ENCODE results near the gene IRX5. TPM values are rescaled to one million over a fixed set of nuclear protein-coding genes. Genes with fewer than 3 reads are reported as not detected.
A peak's percentile ranks its signal among the peaks of the same experiment; 100 is the strongest.

Gene IRX5
- total RNA-seq, 1 donor: not detected

DNA sequence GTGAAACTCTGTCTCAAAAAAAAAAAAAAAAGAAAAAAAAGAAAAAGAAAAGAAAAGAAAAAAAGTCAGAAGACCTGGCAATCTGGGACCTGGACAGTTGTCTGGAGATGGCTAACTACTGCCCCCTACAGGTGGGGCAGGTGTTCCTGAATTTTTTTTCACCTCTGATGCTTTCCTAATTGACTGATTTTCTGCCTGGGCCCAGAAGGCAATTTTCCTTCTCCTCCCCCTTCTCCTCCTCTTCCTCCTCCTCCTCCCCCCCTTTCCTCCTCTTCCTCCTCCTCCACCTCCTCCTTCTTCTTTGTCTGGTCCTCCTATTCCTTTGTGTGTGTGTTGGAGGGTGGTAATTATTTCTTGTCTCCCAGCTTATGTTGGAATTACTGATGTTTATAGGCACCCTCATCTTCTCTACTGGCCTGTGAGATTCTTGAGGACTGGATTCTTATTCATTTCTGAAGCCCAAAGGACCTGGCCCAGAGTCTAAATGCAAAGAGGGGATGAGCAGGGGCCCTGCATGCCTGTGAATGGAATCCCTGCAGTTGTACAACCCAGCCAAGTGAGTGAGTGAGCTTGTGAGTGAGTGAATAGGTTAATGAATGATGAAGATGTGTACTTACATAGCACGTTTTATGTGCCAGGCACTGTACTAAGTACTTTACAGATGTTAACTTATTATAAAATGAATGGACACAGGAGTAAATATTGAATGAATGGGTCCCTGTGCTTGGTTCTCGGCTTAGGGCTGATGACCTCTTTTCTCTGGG is 26.9 kb downstream of the IRX5 start:
- peak; percentile 7 for DNase-seq (ENCODE audit: low read depth)
- no peak overlapping the region for H3K4me3 ChIP-seq (ENCODE audit: low read depth, low read length)
- TF ChIP-seq, protein P1, sequence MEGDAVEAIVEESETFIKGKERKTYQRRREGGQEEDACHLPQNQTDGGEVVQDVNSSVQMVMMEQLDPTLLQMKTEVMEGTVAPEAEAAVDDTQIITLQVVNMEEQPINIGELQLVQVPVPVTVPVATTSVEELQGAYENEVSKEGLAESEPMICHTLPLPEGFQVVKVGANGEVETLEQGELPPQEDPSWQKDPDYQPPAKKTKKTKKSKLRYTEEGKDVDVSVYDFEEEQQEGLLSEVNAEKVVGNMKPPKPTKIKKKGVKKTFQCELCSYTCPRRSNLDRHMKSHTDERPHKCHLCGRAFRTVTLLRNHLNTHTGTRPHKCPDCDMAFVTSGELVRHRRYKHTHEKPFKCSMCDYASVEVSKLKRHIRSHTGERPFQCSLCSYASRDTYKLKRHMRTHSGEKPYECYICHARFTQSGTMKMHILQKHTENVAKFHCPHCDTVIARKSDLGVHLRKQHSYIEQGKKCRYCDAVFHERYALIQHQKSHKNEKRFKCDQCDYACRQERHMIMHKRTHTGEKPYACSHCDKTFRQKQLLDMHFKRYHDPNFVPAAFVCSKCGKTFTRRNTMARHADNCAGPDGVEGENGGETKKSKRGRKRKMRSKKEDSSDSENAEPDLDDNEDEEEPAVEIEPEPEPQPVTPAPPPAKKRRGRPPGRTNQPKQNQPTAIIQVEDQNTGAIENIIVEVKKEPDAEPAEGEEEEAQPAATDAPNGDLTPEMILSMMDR (IDR thresholded peaks at IDR 0.05; ENCODE audit: insufficient read depth, low read depth, low read length): peak; percentile 34

DNA sequence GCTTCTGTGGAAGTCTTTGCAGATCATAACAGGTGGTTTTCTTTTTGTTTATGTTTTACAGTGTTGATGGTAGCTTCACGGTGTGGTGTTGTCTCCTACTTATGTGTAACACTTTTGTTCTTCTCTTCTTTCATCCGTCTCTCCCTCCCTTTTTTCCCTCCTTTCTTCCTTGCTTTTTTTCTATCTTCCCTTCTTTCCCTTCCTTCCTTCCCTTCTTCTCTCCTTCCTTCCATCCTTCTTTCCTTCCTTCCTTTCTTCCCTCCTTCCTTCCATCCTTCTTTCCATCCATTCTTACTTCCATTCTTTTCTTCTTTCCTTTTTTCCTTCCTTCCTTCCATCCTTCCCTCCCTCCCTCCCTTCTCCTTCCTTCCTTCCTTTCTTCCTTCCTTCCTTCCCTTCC is 31.4 kb downstream of the IRX5 start:
- DNase-seq (ENCODE audit: low read depth): no peak
- TF ChIP-seq, protein P1 (IDR thresholded peaks at IDR 0.05; ENCODE audit: insufficient read depth, low read depth, low read length): no peak
- H3K4me3 ChIP-seq (ENCODE audit: low read depth, low read length): no peak overlapping the region

DNA sequence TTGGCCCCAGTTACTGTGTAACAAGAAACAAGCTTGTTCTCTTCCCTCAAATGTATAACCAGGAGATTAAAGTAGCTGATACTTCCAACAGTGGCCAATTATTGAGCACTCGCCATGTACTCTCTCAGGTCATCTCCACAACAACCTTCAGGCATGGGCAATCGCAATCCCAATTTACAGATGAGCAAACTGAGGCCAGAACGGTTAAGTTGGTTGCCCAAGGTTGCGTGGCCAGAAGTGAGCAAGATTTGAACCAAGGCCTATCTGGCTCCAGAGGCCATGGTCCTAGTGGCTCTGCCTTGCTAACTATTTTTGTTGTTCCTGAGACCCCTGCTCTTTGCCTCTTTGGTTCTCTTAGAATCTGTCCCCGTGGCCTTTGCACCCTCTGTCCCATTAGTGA is 33.6 kb downstream of the IRX5 start:
- TF ChIP-seq, protein P1 (IDR thresholded peaks at IDR 0.05; ENCODE audit: insufficient read depth, low read depth, low read length): no peak
- DNase-seq (ENCODE audit: low read depth): no peak
- no peak overlapping the region for H3K4me3 ChIP-seq (ENCODE audit: low read depth, low read length)

DNA sequence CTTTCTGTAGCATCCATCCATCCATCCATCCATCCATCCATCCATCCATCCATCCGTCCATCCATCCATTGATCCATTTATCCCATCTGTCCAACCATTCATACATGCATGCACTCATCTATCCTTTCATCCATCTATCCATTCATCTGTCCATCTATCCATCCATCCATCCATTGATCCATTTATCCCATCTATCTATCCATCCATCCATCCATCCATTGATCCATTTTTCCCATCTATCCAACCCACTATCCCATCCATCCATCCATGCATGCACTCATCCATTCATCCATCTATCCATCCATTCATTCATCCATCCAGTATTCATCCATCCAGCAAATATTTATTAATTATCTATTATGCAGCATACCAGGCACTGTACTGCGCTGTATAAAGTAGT is 34.8 kb downstream of the IRX5 start:
- TF ChIP-seq, protein P1 (IDR thresholded peaks at IDR 0.05; ENCODE audit: insufficient read depth, low read depth, low read length): no peak
- no peak overlapping the region for H3K4me3 ChIP-seq (ENCODE audit: low read depth, low read length)
- no peak for DNase-seq (ENCODE audit: low read depth)

DNA sequence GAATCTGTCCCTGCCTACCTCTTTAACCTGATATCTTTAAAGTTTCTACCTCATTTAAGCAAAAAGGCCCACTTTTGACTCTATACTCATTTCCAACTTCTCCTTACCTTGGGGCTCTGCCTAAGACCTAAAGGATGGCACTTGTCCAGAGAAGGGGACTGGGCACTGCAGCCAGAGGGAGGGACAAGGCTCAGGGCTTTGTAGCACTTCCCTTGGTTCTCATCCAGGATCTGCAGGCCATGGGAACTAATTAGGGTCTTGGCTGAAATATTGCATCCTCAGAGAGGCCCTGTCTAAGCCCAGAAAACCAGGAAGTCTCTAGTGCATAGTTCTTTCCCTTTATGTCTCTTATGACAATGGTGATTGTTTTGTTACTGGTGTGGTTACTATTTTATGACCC is 37.3 kb downstream of the IRX5 start:
- DNase-seq (ENCODE audit: low read depth): no peak
- H3K4me3 ChIP-seq (ENCODE audit: low read depth, low read length): no peak overlapping the region
- TF ChIP-seq, protein P1 (IDR thresholded peaks at IDR 0.05; ENCODE audit: insufficient read depth, low read depth, low read length): no peak

DNA sequence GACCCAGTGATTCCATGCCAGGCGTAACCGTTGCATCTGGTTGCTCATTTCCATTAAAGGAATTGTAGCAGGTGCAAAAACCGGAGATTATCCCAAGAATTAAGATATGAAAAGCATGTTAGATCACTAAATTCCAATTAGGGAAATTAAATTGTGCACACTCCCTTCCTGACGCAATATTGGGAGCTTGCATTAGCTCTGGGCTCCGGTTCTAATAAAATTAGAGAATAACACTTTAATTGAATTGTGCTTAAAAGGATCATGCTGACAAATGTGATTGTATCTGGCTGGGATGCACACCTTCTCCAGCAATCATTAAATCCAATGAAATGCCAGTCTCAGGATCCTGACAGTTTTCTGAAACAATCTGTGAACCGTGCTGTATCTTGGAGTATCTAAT is 38.1 kb downstream of the IRX5 start:
- TF ChIP-seq, protein P1 (IDR thresholded peaks at IDR 0.05; ENCODE audit: insufficient read depth, low read depth, low read length): no peak
- no peak overlapping the region for H3K4me3 ChIP-seq (ENCODE audit: low read depth, low read length)
- no peak for DNase-seq (ENCODE audit: low read depth)

DNA sequence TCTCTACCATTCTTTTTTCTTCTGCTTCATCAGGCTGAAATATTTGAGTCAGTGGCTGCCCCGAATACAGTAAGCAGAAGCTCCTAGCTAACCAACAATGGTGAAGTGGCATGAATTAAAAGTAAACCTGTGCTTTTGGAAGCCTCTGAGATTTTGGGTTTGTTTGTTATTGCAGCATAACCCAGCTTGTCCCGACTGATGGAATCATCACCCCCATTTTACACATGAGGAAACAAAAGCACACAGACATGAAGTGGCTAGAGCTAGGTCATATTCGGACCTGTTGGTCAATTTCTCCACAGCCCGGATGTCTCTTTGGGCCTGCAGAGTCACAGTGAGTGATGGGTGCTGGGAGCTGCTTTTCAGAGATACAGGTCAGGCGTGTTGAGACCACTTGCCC is 39.4 kb downstream of the IRX5 start:
- no peak for DNase-seq (ENCODE audit: low read depth)
- TF ChIP-seq, protein P1 (IDR thresholded peaks at IDR 0.05; ENCODE audit: insufficient read depth, low read depth, low read length): no peak
- H3K4me3 ChIP-seq (ENCODE audit: low read depth, low read length): no peak overlapping the region

Data from fibroblast of villous mesenchyme (primary cell).